NCI-H2029 treated with DMSO at 0.1 percent for 48 hours (cell line): ENCODE data around the gene PPP4R2.

Source experiments
- DNase-seq: peaks from one replicate; lab custom pipeline; 2025; lab: John Stamatoyannopoulos, UW

Gene PPP4R2

DNA sequence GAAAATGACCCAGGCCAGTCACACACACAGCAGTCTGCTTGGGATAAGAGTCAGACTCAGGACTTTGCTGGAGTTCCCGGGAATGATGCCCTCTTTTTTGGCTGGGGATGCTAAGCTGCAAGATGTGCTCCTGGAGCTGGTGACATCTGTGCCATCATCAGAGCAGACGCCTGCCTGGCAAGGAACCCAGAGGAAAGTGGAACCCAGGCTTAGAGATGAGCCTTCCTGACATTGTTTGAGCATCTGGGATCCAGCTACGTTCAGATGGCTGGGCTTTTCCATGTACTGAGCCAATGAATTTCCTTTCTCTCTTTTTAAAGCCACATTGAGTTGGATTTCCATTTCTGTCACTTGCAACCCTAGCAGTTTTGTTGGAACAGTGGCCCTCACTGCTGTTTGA lies 118.1 kb downstream of the PPP4R2 start:
- no peak for DNase-seq

DNA sequence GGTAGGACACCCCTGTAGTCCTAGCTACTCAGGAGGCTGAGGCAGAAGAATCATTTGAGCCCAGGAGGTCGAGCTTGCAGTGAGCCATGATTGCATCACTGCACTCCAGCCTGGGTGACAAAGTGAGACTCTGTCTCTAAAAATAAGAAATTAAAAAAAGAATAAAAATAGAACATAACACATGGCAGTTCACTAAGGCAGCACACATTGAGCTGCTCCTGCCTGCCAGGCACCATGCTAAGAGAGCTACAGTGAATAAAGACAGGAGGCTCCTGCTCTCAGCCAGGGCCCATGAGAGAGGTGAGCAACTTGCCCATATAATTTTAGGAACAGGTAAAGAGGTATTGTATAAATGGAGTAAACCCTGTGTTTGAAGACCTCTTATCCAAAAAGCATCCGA lies 119.2 kb downstream of the PPP4R2 start:
- DNase-seq: no peak
